AG10803 (cell line): ENCODE measurements around the gene LZTR1.

Experiments used
- DNase-seq: peaks from one replicate; pipeline ENCODE4 v3.0.0; 2010; ENCODE audit warnings: low read depth
- H3K4me3 ChIP-seq: 2 replicates; pipeline ENCODE4 v1.5.1; 2011; ENCODE audit warnings: mild to moderate bottlenecking, low read length, control low read depth
- TF ChIP-seq, protein P1 (sequence below): conservative IDR thresholded peaks from 2 replicates; pipeline ENCODE4 v1.5.1; 2011; ENCODE audit warnings: mild to moderate bottlenecking, low read length, control low read depth, inconsistent platforms

The LZTR1 gene

DNA sequence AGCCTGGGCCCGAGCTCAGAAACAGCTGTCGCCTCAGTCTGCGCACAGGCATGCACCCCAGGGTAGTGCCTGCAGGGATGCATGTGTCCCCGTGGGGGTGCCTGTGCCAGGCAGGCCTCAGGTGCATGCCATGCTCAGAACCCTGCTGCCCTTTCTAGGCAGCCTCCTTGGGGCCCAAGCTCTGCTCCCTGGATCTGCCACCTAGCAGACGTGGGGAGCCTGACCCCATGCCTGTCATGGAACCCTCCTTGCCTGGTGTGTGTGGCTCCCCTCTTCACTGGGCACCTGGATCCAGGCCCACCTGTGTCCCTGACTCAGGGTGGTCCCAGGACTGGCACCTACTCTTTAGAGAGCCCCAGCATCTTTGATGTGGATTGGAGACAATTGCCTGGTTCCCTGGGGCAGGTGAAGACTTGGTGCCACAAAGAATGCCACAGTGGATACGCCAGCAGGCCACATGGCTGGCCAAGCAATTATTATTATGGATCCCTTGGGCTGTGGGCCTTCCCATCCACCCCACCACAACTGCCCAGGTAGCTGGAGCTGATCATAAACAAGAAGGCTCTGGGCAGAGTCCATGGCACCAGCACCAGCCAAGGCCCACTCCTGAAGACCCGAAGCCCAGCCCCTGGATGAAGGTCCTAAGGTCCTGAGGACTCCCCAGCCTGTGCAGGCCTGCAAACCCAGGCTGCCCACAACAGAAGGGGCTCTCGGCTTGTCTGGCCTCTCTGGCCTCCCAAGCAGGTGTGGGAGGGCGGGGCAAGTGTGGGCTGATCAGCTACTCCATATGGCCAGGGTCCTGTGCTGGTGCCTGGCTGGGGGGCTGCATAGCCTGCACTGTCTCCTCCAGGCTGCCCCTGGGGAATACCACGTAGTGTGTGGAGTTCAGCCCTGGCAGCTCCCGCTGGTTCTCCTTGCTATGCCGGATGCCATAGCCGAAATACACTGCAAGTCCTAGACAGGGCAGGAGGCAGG lies 46.5 kb downstream of the LZTR1 start:
- TF ChIP-seq, protein P1, sequence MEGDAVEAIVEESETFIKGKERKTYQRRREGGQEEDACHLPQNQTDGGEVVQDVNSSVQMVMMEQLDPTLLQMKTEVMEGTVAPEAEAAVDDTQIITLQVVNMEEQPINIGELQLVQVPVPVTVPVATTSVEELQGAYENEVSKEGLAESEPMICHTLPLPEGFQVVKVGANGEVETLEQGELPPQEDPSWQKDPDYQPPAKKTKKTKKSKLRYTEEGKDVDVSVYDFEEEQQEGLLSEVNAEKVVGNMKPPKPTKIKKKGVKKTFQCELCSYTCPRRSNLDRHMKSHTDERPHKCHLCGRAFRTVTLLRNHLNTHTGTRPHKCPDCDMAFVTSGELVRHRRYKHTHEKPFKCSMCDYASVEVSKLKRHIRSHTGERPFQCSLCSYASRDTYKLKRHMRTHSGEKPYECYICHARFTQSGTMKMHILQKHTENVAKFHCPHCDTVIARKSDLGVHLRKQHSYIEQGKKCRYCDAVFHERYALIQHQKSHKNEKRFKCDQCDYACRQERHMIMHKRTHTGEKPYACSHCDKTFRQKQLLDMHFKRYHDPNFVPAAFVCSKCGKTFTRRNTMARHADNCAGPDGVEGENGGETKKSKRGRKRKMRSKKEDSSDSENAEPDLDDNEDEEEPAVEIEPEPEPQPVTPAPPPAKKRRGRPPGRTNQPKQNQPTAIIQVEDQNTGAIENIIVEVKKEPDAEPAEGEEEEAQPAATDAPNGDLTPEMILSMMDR = no peak
- H3K4me3 ChIP-seq = no peak overlapping the region
- DNase-seq = no peak

DNA sequence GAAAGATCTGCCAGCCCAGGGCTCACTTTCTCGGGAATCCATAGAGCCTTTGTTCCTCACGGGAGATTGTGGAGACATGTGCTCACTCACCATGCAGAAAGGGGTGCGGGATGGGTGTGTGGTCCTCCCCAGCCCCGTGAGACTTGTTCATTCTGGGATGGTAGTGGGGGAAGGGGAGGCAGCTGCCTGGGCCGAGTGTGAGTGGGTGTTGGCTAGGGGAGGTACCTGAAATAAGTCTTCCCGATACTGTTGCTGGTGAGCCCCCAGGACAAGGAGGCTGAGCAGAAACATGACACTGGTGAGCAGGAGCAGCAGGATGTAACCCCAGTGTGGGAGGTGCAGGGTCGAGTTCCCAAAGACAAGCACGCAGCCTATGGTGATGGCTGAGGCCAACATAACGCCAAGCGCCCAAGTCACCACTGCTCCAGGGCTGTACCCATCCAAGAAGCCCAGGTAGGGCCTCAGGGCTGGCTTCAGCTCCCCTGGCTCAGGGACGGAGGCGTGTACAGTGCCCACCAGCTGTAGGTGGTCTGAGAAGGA lies 47.5 kb downstream of the LZTR1 start:
- TF ChIP-seq, protein P1 = no peak
- DNase-seq = no peak
- no peak overlapping the region for H3K4me3 ChIP-seq

DNA sequence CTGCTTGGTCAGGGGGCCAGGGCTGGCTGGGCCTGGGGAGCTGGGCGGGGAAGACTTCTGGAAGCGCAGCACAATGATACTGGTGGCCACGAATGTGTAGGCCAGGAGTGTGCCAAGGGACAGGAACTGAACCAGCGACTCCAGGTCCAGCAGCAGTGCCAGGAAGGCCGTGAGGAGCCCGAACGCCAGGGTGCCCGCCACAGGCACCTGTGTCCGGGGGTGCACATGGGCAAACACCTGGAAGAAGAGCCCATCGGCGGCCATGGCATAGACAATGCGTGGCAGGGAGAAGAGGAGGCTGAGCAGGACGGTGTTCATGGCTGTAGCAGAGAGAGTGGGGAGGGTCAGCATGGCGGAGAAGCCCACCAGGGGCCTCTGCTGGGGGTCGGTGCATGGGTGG lies 47.9 kb downstream of the LZTR1 start:
- TF ChIP-seq, protein P1 = no peak
- H3K4me3 ChIP-seq = no peak overlapping the region

DNA sequence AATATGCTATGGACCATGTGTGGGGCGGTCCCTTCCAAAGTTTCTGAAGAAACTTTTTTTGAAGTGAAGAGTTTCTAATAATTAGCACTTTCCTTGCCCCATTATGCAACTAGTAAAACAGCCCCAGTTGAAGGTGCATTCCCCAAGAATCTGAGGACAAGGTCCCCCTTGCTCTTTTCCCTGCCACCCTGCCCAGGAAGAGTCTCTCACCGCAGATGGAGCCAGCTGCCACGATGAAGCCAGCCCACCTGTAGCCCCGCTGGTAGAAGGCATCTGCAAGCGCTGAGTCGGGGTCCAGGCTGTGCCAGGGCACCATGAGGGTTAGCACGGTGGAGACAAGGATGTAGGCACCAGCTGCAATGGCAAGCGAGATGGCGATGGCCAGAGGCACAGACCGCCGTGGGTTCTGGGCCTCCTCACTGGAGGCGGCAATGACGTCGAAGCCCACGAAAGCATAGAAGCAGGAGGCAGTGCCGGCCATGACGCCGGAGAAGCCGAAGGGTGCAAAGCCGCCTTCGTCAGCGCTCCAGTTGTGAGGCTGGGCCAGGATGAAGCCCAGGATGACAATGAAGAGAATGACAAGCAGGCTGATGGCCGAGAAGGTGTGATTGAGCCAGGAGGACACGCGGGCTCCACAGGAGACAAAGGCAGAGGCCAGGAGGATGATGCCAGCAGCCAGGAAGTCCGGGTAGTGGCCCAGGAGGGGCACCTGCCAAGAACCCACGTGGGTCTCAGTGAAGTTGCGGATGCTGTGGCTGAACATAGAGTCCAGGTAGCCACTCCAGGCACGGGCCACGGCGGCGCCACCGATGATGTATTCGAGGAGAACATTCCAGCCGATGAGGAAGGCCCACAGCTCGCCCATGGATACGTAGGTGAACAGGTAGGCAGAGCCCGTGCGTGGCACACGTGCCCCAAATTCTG lies 48.8 kb downstream of the LZTR1 start:
- H3K4me3 ChIP-seq = no peak overlapping the region
- TF ChIP-seq, protein P1 = no peak
- DNase-seq = no peak

More for the DNA sequence above, 47.9 kb downstream of the LZTR1 start:
- DNase-seq = no peak

DNA sequence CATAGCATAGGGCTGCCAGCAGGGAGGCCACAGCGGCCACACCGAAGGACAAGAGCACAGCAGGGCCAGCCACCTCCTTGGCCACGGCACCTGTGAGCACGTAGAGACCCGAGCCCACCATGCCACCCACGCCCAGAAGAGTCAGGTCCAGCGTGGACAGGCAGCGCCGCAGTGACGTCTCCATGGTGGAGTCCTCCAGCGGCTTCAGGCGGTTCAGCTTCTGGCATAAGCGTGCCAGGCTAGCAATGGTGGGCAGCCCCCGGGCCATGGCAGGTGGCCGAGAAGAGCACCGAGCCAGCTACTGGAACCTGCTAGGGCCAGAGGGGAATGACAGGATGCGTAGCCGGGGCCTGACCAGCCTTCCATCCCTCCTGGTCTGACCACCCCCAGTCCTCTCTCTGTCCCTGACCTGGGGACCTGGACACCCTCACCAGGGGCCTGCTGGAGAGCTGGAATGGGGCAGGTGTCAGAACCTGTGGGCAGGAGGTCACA lies 49.5 kb downstream of the LZTR1 start:
- TF ChIP-seq, protein P1 = no peak
- no peak for DNase-seq

DNA sequence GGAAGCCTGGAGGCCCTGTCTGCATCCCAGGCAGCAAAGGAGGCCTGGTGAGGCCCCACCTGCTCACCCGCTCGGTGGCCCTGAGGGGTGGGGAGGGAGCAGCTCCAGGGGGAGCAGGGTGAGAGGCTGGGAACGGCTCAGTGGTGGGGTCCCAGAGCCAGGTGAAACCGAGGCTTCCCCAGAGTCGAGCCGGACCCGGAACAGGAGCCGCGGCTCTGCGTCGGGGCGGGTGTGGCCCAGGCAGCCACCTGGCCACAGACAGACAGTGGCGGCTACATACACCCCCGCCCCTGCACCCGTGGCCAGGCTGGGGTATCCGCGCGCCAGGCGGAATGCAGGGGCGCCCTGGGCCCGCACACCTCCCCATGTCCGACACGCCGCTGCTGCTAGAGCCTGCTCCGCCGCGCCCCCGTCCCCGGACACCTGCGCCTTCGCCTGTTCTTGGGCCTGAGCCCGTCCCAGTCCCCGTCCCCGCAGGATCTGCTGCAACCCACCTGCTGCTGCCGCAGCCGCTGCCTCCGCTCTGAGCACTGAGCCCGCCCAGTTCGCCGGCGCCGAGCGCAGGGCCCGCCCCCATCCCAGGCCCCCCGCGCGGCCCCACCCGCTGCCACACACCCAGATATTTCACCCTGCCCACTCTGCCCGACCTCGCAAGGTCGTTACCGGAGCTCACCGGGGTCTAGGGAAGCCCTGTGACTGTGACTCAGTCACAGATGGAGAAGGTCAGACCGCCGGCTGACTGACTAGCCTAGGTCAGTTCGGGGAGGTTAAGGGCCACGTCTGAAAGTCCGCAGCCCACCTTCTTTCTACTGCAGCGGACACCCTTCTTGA lies 50.2 kb downstream of the LZTR1 start, which contains the start of gene SLC7A4:
Gene SLC7A4, minus strand, starts transcription at position 525 of the 831 bp plus-strand sequence. CDS start 749 bp downstream, outside the sequence.
- H3K4me3 ChIP-seq = peak within 1 kb of the TSS; percentile 27; the same call in 1 of the 2 replicates
- no peak for DNase-seq
- TF ChIP-seq, protein P1 = no peak

More for the DNA sequence above, 49.5 kb downstream of the LZTR1 start:
- no peak overlapping the region for H3K4me3 ChIP-seq
